HG02970 (cell line): Measurements from ENCODE around the gene SLC25A29.
"Not testable (repeated sequence)": the region's sequence is repeated elsewhere in the genome, so short reads cannot be mapped to it uniquely, and the experiment has no call there.

Experiments
- ATAC-seq: cut with Tn5 transposase; IDR thresholded peaks from one replicate; pipeline ENCODE4 v1.9.1; 2021; ENCODE audit warnings: mild to moderate bottlenecking, moderate library complexity, moderate number of reproducible peaks; ENCODE audit not compliant: unreplicated experiment, low FRiP score

Gene SLC25A29

DNA sequence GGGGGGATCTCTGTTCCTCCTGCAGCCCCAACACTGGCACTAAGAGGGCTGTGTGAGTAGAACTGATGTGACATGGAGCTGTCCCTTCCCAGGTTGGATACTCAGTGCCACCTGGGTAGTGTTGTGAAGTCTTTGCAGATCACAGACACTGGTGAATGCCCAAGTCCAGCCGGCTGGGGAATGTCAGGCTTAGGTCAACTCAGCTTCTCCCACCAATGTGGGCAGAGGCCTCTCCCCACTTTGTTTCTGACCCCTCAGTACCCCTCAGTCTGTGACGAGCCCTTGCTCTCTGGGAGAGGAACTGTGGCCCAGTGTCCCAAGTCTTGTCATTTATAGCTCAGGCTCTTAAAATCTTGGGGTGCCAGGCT, 11.3 kb downstream of the SLC25A29 start:
- ATAC-seq: no peak

DNA sequence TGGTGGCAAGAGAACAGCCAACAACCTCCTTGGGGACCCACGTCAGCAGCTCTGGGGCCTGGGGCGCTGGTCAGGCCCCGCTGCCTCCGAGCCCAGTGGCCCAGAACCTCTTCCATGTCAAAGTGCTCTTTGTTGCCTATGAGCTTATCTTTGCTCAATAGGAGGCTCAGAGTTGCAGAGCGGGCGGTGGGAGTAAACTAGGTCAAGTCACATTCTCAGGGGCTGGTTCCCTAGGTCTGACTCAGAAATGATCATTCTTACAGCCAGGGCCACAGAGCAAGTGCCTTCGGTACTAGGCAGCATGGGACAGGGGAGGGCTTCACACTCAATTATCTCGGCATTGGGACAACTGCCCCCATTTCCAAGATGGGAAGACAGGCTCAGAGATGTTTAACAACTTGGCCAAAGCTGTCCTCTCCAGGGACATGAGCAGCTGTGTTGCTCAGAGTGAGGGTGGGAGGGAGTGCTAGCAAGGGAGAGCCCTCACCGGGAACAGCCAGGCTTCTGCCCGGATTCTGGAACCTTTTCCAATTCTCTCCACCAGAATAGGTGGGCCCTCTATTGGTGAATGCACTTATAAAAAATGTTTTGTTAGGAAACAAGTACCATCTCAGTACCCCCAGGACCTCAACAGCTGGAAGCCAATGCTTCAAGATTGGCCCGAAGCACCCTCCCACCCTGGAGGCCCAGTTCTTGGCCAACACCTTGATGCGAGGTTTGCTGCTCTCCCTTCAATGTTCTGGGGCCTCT, 11.9 kb downstream of the SLC25A29 start:
- no peak for ATAC-seq

DNA sequence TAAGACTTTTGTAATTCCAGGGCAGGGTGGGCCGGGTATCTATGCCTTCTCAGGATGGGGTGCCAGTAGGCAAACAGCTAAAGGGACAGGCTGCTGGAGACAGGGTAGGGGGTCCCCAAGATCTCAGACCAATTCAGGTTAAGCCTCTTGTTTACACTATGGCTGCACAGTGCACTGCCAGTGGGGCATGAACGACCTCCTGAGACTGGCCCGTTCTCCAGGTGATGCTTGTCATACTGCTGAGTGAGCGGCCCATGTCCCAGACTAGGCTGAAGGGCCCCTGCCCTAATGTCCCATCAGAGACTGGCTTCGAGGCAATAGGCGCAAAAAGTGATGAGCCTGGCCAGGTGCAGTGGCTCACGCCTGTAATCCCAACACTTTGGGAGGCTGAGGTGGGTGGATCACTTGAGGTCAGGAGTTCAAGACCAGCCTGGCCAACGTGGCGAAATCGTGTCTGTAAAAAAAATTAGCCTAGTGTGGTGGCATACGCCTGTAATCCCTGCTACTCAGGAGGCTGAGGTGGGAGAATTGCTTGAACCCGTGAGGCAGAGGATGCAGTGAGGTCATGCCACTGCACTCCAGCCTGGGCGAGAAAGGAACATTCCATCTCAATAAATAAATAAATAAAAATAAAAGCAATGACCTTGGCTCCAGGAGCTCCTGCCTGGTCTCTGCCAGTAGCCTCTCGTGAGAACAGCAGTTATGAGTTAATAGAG, 12.6 kb downstream of the SLC25A29 start:
- no peak for ATAC-seq

DNA sequence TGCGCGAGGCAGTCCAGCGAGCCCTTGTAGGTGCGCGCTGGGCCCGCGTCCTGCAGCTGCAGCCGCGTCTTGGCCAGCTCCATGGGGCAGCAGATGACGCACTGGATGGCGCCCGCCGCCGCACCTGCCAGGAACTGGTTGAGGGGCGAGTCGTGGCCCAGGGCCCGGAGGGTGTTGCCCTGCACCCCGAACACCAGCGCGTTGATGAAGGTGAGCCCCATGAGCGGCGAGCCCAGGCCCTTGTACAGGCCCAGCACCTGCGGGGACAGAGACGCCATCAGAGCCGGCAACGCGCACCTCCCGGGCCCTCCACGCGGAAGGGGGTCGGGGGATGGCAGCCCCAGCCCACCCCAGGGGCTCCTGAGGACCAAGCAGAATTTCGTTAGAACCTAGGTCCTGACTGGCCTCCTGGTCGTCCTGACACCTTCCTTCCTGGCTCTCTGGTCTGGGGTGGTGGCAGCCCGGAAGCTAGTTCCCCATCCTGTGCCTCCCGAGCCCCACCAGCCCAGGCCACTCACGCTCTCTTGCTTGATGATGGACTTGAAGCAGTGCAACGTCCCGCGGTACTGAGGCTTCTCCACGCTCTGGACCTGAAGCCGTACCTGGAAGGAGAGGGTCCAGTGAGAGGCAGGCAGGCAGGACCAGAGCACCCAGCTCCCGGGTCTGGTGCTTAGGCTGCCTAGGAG, 13.3 kb downstream of the SLC25A29 start:
- ATAC-seq: no peak

DNA sequence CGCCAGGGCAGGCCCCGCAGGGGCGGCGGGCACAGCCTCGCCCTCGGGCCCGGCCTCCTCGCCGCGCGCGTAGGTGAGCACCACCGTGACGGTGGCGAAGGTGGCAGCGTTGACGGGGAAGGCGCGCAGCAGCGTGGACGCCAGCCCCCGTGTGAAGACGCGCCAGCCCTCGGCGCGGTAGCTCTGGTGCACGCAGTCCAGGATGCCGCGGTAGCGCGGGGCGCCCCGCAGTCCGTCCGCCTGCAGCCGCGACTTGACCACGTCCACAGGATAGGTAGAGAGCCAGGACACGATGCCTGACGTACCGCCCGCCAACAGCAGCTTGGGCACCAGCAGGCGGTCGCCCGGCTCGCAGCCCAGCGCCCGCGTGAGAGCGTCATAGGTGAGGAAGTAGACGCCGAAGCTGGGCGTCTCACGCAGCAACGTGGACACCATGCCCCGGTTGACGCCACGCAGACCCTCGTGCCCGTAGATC, 13.9 kb downstream of the SLC25A29 start:
- ATAC-seq: no peak

DNA sequence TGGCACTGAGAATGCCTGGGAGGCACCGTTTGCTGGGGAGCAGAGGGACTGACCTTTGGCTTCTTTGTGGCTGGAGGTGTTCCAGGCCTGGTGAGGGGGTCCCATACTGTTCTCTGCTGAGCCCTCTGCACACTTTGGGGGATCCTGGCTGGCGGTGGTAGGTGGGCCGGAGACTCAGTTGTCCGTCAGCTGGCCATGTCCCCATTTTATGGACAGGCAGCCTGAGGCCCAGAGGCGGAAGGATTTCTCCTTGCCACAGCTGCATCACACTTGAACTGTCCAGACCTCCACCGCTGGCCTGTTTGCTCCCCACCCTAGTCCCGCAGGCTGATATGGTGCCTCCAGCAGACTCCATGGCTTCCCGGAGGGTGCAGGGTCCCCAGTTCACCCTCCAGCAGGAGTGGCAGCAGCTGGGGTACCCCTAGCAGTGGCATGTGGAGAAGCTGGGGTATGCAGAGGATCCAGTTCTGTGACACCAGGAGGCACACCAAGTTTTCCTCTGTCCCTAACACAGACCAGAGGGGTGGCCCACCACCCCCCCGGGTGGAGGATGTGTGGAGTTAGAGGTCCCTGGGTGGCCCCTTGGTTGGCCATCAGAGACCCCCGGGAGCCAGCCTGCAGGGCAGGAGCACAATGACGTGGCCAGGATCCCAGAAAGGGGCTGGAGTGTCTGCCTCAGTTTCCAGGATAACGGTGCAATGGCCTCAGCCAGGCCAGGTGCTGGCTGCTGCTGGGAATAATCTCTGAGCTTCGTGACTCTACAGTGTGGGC, 14.8 kb downstream of the SLC25A29 start:
- no peak for ATAC-seq

DNA sequence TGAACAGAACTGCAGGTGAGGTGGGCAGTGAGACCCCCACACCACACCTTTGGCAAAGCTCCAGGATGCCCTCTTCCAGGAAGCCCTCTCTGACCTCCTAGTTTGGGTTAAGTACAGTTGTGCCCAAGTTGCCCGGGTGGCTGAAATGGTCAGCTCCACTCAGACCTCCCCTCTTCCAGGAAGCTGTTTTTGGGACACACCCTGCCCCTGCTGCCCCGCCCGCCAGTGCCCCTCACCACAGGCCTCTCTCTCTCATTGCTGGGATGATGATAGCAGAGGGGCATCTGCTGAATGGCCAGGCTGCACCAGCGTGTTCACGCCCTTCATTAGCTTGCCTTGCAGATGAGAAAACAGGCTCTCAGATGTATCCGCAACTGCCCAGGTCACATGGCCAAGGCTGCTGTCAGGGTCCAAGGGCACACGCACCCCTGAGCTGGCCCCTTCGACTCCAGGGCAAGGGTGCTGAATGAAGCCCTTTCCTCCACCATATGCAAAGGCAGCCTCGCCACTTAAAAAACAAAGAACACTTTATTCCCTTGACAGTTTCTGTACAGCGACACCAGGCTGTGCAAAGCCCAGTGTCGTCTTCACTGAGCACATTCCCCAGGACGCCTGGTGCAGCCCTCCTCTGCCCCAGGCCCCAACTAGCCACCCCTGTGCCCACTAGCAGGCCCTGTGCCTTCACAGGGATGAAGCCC, 15.5 kb downstream of the SLC25A29 start:
- ATAC-seq: no peak

DNA sequence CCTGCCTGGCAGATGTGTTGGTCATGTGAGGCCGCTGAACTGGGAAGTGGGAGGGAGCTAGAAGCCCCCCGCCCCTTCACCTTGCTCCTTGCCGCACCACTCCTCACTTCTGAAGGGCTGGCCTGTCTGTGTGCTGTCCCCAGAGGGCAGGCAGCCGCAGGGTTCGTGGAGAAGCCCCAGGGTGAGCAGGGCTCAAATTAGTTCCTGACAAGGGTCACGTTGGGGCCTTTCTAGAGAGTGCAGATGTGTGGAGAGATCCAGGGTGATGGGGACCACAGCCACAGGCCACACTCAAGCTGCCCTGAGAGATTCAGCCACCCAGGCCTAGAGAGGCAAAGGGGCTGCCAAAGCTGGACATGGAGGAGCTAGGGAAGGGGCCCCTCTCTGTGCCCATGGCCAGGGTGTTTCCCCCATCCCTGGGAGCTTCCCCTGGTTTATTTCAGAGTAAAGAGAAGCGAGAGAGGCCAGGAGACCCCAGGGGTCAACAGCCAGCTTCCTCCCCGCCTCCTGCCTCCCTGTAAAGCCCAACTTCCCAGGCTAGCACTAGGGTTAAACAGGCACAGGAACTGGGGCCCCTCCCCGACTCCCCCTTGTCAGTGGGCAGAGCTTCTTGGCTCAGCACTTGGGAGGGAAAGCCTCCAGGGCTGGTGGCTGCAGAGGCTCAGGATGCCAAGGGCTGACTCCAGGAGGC, 16.2 kb downstream of the SLC25A29 start:
- ATAC-seq: no peak

DNA sequence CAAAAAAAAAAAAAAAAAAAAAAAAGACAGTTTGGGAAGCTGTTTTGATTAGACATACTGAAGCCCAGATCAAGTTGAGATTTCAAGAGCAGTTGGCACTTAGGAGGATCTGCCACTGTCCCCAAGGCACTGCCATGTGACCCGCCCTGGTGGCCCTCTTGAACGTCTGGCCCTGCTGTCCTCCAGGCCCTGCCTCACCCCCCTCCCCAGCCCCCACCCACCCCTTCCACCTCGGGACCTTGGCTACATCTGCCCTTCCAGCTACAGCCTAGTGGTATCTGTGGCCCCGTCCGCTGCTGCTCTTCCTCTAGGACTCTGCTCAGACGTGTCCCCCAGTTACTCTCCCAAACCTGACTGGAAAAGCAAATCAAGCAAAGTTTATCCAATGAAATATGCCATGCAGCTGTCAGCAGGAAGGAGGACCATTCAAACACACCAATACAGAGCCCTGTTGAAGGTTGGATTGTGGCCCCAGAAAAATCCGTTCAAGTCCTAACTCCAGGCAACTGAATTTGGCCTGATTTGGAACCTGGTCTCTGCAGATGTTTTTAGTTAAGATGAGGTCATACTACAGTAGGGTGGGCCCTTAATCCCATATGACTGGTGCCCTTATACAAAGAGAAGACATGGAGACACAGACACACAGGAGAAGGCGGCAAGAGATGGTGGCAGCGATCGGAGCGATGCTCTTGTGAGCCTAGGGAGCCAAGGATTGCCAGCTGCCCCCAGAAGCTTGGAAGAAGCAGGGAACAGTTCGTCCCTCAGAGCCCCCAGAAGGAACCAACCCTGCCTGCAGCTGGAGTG, 17.7 kb downstream of the SLC25A29 start:
- ATAC-seq: no peak

DNA sequence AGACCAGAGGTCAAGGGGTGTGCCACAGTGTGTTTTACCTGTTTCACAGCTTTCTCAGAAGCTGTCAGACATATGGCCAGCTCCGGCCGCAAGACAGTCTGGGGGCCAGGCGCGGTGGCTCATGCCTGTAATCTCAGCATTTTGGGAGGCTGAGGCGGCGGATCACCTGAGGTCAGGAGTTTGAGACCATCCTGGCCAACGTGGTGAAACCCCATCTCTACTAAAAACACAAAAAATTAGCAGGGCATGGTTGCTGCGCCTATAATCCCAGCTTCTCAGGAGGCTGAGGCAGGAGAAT, 18.3 kb downstream of the SLC25A29 start:
- not testable (repeated sequence) for ATAC-seq

DNA sequence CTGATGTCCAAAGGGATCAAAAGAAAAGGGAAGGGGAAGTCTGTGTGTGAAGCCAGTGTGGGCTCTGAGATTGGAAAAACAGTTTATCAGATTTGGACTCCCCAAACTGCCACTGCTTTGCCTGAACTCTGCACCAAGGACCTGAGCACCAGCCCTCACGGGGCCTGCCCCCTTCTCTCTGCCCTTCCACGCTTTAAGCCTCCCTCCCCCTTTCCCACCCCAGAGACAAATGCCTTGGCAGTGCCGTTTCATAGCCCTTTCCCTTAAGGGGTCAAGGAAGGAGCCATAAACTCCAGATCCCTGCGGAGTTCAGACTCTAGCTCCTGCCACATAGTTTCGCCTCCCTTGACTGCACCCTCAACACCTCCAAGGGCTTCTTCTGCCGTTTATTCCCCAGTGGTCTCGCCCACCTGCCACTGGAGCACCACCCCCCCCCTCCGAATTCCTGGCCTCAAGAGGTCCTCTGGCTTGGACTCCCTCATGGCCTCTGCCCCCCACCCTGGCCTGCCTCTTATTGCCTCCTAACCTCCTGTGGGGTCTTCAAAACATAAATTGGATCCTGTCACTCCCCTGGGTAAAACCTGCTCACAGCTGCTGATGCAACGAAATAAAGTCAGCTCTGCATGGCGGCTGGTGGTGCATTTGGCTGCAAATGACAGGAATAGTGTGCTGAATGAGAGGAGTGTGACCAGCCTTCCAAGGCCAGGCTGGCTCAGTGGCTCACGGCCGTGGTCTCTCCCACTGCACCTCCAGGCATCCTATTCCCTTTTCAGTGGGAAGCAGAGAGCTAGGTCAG, 18.8 kb downstream of the SLC25A29 start:
- ATAC-seq: no peak

DNA sequence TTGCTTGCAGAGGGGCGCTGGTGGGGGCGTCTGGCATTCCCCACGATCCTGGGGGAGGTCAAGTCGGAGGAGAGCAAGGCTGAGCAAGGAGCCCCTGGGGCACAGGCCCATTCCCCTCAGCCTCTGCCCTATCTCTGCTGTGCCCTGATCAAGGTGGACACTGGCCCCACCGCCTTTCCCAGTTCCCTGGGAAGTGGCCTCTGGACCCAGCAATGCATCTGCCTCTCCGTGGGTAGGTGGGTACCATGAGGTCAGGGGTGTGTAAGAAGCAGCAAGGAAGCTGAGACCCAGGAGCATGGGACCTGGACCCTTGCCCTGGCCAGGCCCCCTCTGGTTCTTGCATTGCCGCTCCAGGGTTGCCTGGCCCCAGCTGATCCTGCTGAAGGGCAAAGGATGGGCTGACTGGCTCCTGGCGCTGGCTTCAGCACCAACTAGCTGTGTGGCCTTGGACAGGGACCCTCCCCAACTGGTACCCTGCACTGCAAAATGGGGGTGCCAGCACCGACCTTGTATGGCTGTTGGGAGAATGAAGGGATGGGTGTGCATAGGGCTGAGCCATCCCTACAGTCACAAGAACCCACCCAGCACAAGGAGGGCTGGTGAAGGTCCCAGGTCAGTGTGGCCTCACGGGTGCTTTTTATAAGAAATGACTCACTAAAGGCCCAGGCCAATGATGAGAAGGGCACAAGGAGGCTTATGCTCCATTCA, 19.6 kb downstream of the SLC25A29 start:
- no peak for ATAC-seq

DNA sequence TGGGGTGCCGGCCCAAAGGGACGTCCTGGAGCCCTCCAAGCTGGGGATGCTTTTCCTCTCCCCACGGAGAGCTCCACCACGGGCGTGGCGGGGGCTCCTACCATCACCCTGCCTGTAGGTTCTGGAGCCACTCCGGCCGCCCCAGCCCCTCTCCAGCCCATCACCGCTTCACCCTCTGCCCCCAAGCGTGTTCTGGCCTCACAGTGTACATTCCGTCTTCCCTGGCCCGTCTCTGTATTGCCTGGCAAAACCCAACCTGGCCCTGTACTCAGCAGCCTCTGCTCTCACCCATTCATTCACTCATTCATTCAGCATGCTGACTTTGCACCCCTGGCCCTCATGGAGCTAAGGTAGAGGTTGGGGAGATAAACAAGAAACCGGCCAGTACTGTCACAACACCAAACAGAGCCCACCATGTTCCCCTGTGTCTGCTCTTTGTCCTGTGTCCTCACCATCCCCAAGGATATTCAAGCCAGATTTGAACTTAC, 20.3 kb downstream of the SLC25A29 start:
- ATAC-seq: no peak

DNA sequence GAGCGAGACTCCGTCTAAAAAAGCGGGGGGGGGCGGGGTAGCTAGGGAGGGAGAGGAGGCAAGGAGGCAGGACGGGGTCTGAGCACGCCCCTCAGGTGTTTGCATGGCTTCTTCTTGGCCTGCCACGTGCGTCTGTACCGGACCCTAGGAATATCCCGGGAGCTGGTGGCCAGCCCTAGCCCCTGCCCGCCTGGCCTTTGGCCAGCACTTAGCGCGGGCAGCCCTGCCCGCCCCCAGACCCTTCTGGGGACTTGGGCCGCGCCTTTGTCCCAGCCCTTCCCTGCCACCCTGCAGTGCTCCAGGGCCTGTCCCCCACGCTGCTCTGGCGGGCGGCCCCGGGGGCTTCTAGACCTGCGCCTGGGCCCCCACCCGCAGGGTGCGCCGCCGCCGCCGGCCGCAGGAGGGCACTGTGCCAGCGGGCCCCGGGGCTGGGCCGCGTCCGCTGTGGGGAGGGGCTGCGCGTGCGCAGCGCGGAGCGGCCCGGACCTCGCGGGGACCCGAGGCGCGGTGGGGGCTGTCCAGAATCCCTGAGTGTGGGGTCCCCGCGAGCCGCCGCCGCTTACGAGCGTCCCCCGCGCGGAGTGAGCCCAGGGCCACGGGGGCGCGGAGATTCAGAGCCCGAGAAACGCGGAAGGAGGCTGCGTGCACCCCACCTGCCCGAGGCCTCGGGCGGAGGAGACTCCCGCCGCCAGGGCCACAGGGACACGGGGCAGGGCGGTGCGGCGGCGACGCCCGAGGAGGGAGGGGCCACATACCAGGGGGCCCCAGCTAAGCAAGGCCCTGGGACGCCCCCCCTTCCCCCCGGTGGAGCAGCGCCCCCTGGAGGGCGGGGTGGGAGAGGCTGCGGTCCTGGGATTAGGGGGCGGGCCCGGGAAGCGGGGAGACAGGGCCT, 21.0 kb downstream of the SLC25A29 start:
- peak; percentile 87 for ATAC-seq

DNA sequence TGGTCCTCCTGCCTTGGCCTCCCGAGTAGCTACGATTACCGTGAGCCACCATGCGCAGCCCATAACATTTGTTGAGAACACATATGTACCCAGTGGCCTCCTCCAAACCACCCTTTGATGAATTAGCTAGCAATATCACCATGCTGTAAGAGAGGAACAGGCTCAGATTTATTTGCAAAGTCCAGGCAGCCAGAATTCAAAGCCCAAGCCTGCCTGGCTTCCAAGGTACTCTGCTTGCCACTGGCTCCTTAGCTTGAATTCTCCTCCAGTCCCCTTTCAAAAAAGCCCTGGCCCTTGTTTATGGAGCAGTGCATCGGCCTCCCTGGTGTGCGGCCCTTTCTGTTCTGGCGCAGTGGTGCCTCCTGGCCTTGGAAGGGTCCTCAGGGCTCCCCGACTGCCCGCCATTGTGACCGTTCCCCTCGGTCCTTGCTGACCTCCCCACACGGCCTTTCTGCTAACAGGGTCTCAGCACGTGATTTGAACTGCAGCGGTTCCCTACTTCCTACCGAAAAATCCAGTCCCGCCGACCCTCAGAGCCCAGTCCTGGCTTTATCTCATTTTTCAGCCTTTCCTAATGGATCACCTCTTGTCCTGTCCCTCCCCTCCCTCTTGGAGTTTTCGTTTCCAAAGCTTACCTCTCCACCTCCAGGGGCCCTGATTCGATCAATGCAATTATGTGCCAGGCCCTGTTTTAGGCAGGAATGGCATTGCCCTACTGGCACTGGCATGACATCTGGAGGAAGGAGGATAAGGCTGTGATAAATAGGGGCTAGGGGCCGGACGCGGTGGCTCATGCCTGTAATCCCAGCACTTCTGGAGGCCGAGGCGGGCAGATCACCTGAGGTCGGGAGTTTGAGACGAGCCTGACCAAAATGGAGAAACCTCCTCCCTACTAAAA, 22.0 kb downstream of the SLC25A29 start:
- ATAC-seq: no peak
